OCI-LY1 (cell line): ENCODE measurements around the gene PIR.

ENCODE experiments used
- CTCF ChIP-seq: fragments of 200-600 bp; sonication (generic), shearing (Covaris generic); IDR thresholded peaks from 2 replicates; pipeline ENCODE4 v1.5.1; 2017; ENCODE audit warnings: mild to moderate bottlenecking, antibody characterized with exemption, low read length, moderate library complexity, mixed read lengths
- EZH2 ChIP-seq: fragments of 200-600 bp; sonication (generic), shearing (Covaris generic); IDR thresholded peaks from 2 replicates; pipeline ENCODE4 v1.8.0; 2017; ENCODE audit warnings: borderline replicate concordance, mixed run types, mild to moderate bottlenecking, antibody characterized with exemption, low read length, moderate library complexity, mixed read lengths

GRCh38 chrX:15398874-15399273, 94.3 kb downstream of the PIR start:
- TF ChIP-seq CTCF (no peak), EZH2 (no peak)
